22Rv1 (cell line): ENCODE measurements around the gene PLAC1.

ENCODE experiments used
- ZFX ChIP-seq: fragments of 450-650 bp; IDR thresholded peaks from 2 replicates; pipeline ENCODE4 v1.6.1; 2017; ENCODE audit warnings: antibody characterized with exemption, borderline replicate concordance
- TF ChIP-seq, protein P1 (sequence below): fragments of 450-650 bp; IDR thresholded peaks from 2 replicates; pipeline ENCODE4 v1.5.1; 2017; ENCODE audit warnings: mild to moderate bottlenecking

DNA sequence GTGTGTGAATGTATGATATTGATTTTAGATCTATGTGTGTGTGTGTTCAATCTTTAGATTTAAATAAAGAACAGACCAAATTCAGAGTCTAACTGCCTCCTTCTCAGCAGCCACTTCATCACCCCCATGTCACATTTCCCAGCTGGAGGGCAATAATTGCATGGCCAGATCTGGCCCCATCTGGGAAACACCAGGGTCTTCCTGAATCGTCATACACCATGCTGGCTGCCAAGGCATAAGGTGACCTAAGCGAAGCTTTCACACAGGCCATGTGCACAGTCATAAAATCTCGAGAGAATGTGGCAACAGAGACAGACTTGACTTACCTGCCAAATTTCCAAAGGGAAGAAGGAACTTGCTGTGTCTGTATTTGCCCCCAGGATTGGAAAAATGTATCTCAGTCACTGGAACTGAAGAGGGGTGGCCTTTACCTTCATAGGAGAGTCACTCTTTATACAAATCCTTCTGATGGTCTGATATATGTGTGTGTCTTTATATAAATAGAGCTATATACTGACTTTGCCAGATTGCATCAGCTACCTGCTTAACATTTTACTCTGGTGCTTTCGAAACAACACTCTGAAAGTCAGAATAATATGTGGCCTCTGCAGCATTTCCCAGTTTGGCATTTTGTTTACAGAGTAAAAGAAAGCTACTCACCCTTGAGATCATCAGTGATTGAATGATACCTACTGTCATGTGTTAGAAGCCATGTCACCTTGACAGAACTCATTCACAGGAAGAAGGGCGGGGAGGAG is at the start of gene PLAC1:
- TF ChIP-seq, protein P1, sequence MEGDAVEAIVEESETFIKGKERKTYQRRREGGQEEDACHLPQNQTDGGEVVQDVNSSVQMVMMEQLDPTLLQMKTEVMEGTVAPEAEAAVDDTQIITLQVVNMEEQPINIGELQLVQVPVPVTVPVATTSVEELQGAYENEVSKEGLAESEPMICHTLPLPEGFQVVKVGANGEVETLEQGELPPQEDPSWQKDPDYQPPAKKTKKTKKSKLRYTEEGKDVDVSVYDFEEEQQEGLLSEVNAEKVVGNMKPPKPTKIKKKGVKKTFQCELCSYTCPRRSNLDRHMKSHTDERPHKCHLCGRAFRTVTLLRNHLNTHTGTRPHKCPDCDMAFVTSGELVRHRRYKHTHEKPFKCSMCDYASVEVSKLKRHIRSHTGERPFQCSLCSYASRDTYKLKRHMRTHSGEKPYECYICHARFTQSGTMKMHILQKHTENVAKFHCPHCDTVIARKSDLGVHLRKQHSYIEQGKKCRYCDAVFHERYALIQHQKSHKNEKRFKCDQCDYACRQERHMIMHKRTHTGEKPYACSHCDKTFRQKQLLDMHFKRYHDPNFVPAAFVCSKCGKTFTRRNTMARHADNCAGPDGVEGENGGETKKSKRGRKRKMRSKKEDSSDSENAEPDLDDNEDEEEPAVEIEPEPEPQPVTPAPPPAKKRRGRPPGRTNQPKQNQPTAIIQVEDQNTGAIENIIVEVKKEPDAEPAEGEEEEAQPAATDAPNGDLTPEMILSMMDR, result no peak
- TF ChIP-seq ZFX, result no peak
